NCI-H1092 treated with DMSO at 0.1 percent for 48 hours (cell line): ENCODE measurements around the gene TSPAN5.
A peak's percentile ranks its signal among the peaks of the same experiment; 100 is the strongest.
"Not testable (repeated sequence)": the region's sequence is repeated elsewhere in the genome, so short reads cannot be mapped to it uniquely, and the experiment has no call there.

Experiments
- DNase-seq: peaks from one replicate; lab custom pipeline; 2025; lab: John Stamatoyannopoulos, UW

TSPAN5 gene

GRCh38 chr4:98496152-98496845, 162.1 kb downstream of the TSPAN5 start:
- no peak for DNase-seq

- DNase-seq: no peak
Observed at GRCh38 chr4:98493296-98493695, 165.1 kb downstream of the TSPAN5 start.

- DNase-seq: no peak
Observed at GRCh38 chr4:98491899-98492559, 166.4 kb downstream of the TSPAN5 start.

- DNase-seq: no peak
Observed at GRCh38 chr4:98490251-98490650, 168.2 kb downstream of the TSPAN5 start.

- DNase-seq: no peak
Observed at GRCh38 chr4:98485816-98486345, 172.5 kb downstream of the TSPAN5 start.

- no peak for DNase-seq
Observed at GRCh38 chr4:98484031-98484430, 174.4 kb downstream of the TSPAN5 start.

- no peak for DNase-seq
Observed at GRCh38 chr4:98482847-98483806, 175.3 kb downstream of the TSPAN5 start.

- no peak for DNase-seq
Observed at GRCh38 chr4:98482503-98482846, 175.9 kb downstream of the TSPAN5 start.

- no peak for DNase-seq
Observed at GRCh38 chr4:98481167-98481566, 177.2 kb downstream of the TSPAN5 start.

GRCh38 chr4:98480535-98480934, 177.9 kb downstream of the TSPAN5 start:
- DNase-seq: no peak

GRCh38 chr4:98479590-98479989, 178.8 kb downstream of the TSPAN5 start:
- DNase-seq: not testable (repeated sequence)

GRCh38 chr4:98476891-98477290, 181.5 kb downstream of the TSPAN5 start:
- no peak for DNase-seq

- no peak for DNase-seq
Observed at GRCh38 chr4:98474408-98474844, 184.0 kb downstream of the TSPAN5 start.

GRCh38 chr4:98473046-98473445, 185.4 kb downstream of the TSPAN5 start:
- DNase-seq: no peak

- DNase-seq: no peak
Observed at GRCh38 chr4:98470831-98471230, 187.6 kb downstream of the TSPAN5 start.

GRCh38 chr4:98470366-98470765, 188.0 kb downstream of the TSPAN5 start:
- no peak for DNase-seq

- DNase-seq: no peak
Observed at GRCh38 chr4:98469771-98470170, 188.6 kb downstream of the TSPAN5 start.

GRCh38 chr4:98468709-98469108, 189.7 kb downstream of the TSPAN5 start:
- no peak for DNase-seq

GRCh38 chr4:98467627-98468072, 190.8 kb downstream of the TSPAN5 start:
- DNase-seq: peak; percentile 79

- no peak for DNase-seq
Observed at GRCh38 chr4:98466868-98467599, 191.4 kb downstream of the TSPAN5 start.

GRCh38 chr4:98462487-98462886, 195.9 kb downstream of the TSPAN5 start:
- DNase-seq: no peak
